MM.1S (cell line): ENCODE measurements around the gene ZCCHC3.

ENCODE experiments used
- DNase-seq: peaks from one replicate; pipeline ENCODE4 v3.0.0-alpha.2; 2015
- H2AFZ ChIP-seq: fragments of 300-600 bp; sonication (generic); 2 replicates; pipeline ENCODE4 v1.6.0; 2016; ENCODE audit warnings: antibody characterized with exemption, low read length
- H3F3A ChIP-seq: fragments of 300-600 bp; sonication (generic); 2 replicates; pipeline ENCODE4 v1.6.1; 2016; ENCODE audit warnings: mild to moderate bottlenecking, antibody characterized with exemption, low read length, moderate library complexity, mixed read lengths; ENCODE audit not compliant: insufficient read depth
- H3K27ac ChIP-seq: fragments of 300-600 bp; sonication (generic); 2 replicates; pipeline ENCODE4 v1.5.1; 2016; ENCODE audit warnings: mild to moderate bottlenecking, low read length
- H3K27me3 ChIP-seq: fragments of 300-600 bp; sonication (generic); replicated peaks from 2 replicates; pipeline ENCODE4 v1.6.0; 2016; ENCODE audit warnings: low read length; ENCODE audit not compliant: insufficient read depth
- H3K36me3 ChIP-seq: fragments of 300-600 bp; sonication (generic); replicated peaks from 2 replicates; pipeline ENCODE4 v1.6.1; 2016; ENCODE audit warnings: mild to moderate bottlenecking, low read length, mixed read lengths; ENCODE audit not compliant: insufficient read depth
- H3K4me1 ChIP-seq: fragments of 300-600 bp; sonication (generic); 2 replicates; pipeline ENCODE4 v1.6.1; 2016; ENCODE audit warnings: low read length, mixed read lengths
- H3K4me2 ChIP-seq: fragments of 300-600 bp; sonication (generic); 2 replicates; pipeline ENCODE4 v1.6.0; 2016; ENCODE audit warnings: low read depth, low read length
- H3K4me3 ChIP-seq: fragments of 300-600 bp; sonication (generic); 2 replicates; pipeline ENCODE4 v1.5.1; 2016; ENCODE audit warnings: low read length, mixed read lengths
- H3K79me2 ChIP-seq: fragments of 300-600 bp; sonication (generic); 2 replicates; pipeline ENCODE4 v1.6.1; 2016; ENCODE audit warnings: mixed run types, low read length, mixed read lengths
- H3K9ac ChIP-seq: fragments of 300-600 bp; sonication (generic); 2 replicates; pipeline ENCODE4 v1.6.1; 2016; ENCODE audit warnings: low read length, mixed read lengths
- H3K9me2 ChIP-seq: fragments of 300-600 bp; sonication (generic); replicated peaks from 2 replicates; pipeline ENCODE4 v1.6.1; 2016; ENCODE audit warnings: mild to moderate bottlenecking, low read length, mixed read lengths; ENCODE audit not compliant: insufficient read depth
- H3K9me3 ChIP-seq: fragments of 300-600 bp; sonication (generic); replicated peaks from 2 replicates; pipeline ENCODE4 v1.6.1; 2016; ENCODE audit warnings: mild to moderate bottlenecking, low read length, mixed read lengths; ENCODE audit not compliant: insufficient read depth
- H4K20me1 ChIP-seq: fragments of 300-600 bp; sonication (generic); 2 replicates; pipeline ENCODE4 v1.6.1; 2016; ENCODE audit warnings: mild to moderate bottlenecking, low read length, moderate library complexity, mixed read lengths; ENCODE audit not compliant: insufficient read depth
- EZH2 ChIP-seq: fragments of 300-600 bp; sonication (generic); optimal IDR thresholded peaks from 2 replicates; pipeline ENCODE3; 2017; ENCODE audit warnings: low read depth, mild to moderate bottlenecking, antibody characterized with exemption, low read length, mixed read lengths
- EZH2phosphoT487 ChIP-seq: fragments of 300-600 bp; sonication (generic); IDR thresholded peaks from 2 replicates; pipeline ENCODE4 v1.6.1; 2018; ENCODE audit warnings: antibody characterized with exemption, low read length
- TF ChIP-seq, protein P1 (sequence below): fragments of 300-600 bp; sonication (generic); IDR thresholded peaks from 2 replicates; pipeline ENCODE4 v1.5.1; 2016; ENCODE audit warnings: antibody characterized with exemption, low read length, mixed read lengths

The ZCCHC3 gene

GRCh38 chr20:298776-299391, 1.5 kb downstream of the ZCCHC3 start:
- Histone ChIP-seq H4K20me1 (peaks cover 4% of the 10 kb centered on the region), H3K79me2 (peaks cover 40% of the 10 kb centered on the region), H3K27me3 (no peaks in the 10 kb centered on the region), H3K9ac (peak overlapping the region; percentile 91; the same call in 1 of the 2 replicates), H2AFZ (no peak overlapping the region), H3F3A (peaks cover 13% of the 10 kb centered on the region), H3K9me3 (no peaks in the 10 kb centered on the region), H3K27ac (peak overlapping the region; percentile 76; the same call in 1 of the 2 replicates), H3K36me3 (no peaks in the 10 kb centered on the region), H3K9me2 (no peaks in the 10 kb centered on the region), H3K4me3 (peak overlapping the region; percentile 89), H3K4me2 (peak overlapping the region; percentile 89), H3K4me1 (peaks cover 36% of the 10 kb centered on the region)
- no peak for TF ChIP-seq EZH2phosphoT487
- TF ChIP-seq, protein P1, sequence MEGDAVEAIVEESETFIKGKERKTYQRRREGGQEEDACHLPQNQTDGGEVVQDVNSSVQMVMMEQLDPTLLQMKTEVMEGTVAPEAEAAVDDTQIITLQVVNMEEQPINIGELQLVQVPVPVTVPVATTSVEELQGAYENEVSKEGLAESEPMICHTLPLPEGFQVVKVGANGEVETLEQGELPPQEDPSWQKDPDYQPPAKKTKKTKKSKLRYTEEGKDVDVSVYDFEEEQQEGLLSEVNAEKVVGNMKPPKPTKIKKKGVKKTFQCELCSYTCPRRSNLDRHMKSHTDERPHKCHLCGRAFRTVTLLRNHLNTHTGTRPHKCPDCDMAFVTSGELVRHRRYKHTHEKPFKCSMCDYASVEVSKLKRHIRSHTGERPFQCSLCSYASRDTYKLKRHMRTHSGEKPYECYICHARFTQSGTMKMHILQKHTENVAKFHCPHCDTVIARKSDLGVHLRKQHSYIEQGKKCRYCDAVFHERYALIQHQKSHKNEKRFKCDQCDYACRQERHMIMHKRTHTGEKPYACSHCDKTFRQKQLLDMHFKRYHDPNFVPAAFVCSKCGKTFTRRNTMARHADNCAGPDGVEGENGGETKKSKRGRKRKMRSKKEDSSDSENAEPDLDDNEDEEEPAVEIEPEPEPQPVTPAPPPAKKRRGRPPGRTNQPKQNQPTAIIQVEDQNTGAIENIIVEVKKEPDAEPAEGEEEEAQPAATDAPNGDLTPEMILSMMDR: no peak
- TF ChIP-seq EZH2: no peak
- no peak for DNase-seq

DNA sequence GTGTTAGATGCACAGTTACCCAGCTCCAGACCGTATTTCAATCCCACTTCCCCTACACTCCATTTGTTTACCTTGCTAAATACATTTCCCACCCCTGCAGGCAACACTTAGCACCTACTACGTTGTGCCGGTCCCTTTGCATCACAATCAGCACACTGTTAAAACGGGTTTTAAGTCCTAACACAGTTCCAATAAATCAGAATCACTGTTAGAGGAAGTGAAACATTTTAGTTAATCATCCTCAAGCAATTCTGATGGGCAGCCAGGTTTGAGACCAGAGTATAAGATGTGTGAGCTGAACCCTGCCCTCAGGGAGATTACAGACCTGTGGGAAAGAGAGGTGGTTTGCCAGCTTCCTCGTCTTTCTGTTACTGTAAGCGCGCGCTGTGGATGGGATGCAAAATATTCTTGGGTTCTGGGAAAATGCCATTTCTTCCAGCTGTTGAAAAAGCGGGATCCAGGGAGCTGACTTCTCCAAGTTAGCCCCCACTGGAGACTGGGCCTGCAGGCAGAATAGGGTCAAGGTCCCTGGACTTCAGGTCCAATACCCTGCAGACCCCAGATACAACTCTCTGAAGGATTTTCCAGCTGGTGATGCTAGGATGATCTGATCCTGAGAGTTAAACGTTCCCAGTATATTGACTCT, 3.1 kb downstream of the ZCCHC3 start:
- DNase-seq: no peak
- Histone ChIP-seq H3K9ac (no peak overlapping the region), H3K36me3 (no peaks in the 10 kb centered on the region), H2AFZ (no peak overlapping the region), H3K79me2 (peaks cover 40% of the 10 kb centered on the region), H3K9me2 (no peaks in the 10 kb centered on the region), H3K4me3 (no peak overlapping the region), H3K27me3 (no peaks in the 10 kb centered on the region), H3K4me2 (peak overlapping the region; percentile 89; the same call in 1 of the 2 replicates), H3K4me1 (peaks cover 36% of the 10 kb centered on the region), H3K9me3 (no peaks in the 10 kb centered on the region), H4K20me1 (peaks cover 4% of the 10 kb centered on the region), H3K27ac (no peak overlapping the region), H3F3A (peaks cover 13% of the 10 kb centered on the region)
- no peak for TF ChIP-seq EZH2phosphoT487
- TF ChIP-seq, protein P1: no peak
- TF ChIP-seq EZH2: no peak

DNA sequence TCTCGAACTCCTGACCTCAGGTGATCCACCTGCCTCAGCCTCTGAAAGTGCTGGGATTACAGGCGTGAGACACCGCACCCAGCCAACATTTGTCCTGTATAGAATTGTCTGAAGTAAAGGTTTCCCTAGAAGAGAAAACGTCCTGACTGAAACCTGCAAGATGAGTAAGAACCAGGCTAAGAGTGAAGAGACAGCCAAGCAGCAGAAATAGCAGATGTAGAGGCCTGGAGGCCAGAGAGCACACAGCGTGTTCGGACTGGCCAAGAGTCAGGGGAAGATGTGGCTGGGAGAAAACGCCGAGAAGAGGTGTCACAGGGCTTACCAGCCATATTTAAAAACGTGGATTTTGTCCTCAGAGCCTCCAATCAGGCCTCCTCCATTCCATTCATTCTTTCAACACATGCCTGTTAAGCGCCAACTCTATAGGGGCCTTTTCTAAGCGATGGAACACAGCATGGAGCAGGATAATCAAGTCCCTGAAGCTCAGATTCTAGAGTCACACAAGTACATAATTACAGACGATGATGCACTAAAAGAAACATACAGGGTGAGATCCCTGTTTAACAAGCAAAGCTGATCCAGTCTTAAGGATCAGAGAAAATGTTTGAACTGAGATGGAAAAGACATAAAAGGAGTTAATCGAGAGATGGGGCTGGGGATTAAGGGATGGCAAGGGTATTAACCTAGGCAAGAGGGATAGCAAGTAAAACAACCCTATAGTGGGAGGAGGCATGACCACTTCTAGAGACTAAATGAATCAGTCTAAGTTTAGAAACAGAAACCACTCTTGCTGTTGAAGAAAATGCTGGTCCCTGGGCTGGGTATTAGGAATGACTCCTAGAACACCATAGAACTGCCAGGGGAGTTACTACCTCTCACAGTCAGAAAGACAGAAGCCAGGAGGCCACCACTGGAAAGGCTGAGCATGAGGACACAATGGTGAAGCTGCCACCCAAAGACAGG, 4.8 kb downstream of the ZCCHC3 start:
- Histone ChIP-seq H3K9me3 (no peaks in the 10 kb centered on the region), H4K20me1 (peaks cover 4% of the 10 kb centered on the region), H2AFZ (no peak overlapping the region), H3K4me1 (peaks cover 32% of the 10 kb centered on the region), H3K9ac (no peak overlapping the region), H3K4me3 (no peak overlapping the region), H3F3A (peaks cover 7% of the 10 kb centered on the region), H3K36me3 (no peaks in the 10 kb centered on the region), H3K27me3 (no peaks in the 10 kb centered on the region), H3K4me2 (no peak overlapping the region), H3K9me2 (no peaks in the 10 kb centered on the region), H3K27ac (no peak overlapping the region), H3K79me2 (peaks cover 33% of the 10 kb centered on the region)
- no peak for TF ChIP-seq EZH2
- TF ChIP-seq EZH2phosphoT487: no peak
- TF ChIP-seq, protein P1: no peak
- DNase-seq: no peak
